CD4-positive, alpha-beta T cell (primary cell): Measurements from ENCODE around the gene FRY. TPM values are rescaled to one million over a fixed set of nuclear protein-coding genes. Genes with fewer than 3 reads are reported as not detected.
A peak's percentile ranks its signal among the peaks of the same experiment; 100 is the strongest.

Experiments used
- ATAC-seq: fragments of 200-7000 bp; cut with Tn5 transposase; one replicate; pipeline ENCODE4 v1.10.0; 2022; ENCODE audit warnings: mild to moderate bottlenecking; ENCODE audit not compliant: poor library complexity
- CTCF ChIA-PET: fragments of 350-600 bp; sonication (Branson Sonifier 250); formaldehyde crosslinking; loops from one replicate; lab custom pipeline; 2021; ENCODE audit warnings: antibody characterized with exemption, inconsistent platforms; lab: Charles Lee
- POLR2A ChIA-PET: fragments of 350-600 bp; sonication (Branson Sonifier 250); formaldehyde crosslinking; loops from one replicate; lab custom pipeline; 2021; ENCODE audit warnings: antibody characterized with exemption, inconsistent platforms; lab: Charles Lee
- DNase-seq, 14 experiments: peaks; one replicate each; pipeline ENCODE4 v3.0.0-alpha.2; 2013 to 2020; ENCODE audit warnings: mixed read lengths in 2 of 14
- H3K27ac ChIP-seq, 2 donors: one replicate each; pipeline versions ENCODE4 v1.5.1 to v1.7.0; 2013; ENCODE audit warnings: low read length in 2 of 2, low read depth in 1 of 2, mild to moderate bottlenecking in 1 of 2
- H3K27me3 ChIP-seq, 2 experiments: 1 replicate in 1 of 2; 2 replicates in 1 of 2; pipeline versions ENCODE4 v1.6.1 to v1.7.0; 2013; ENCODE audit warnings: low read length in 2 of 2, control low read depth in 1 of 2, mild to moderate bottlenecking in 1 of 2, moderate library complexity in 1 of 2; ENCODE audit not compliant: insufficient read depth in 2 of 2, control insufficient read depth in 1 of 2
- H3K36me3 ChIP-seq: one replicate; pipeline ENCODE4 v1.6.1; 2013; ENCODE audit warnings: low read length, control low read depth; ENCODE audit not compliant: insufficient read depth
- H3K4me1 ChIP-seq: one replicate; pipeline ENCODE4 v1.6.1; 2013; ENCODE audit warnings: low read length, control low read depth; ENCODE audit not compliant: insufficient read depth
- H3K4me3 ChIP-seq: one replicate; pipeline ENCODE4 v1.5.1; 2013; ENCODE audit warnings: mild to moderate bottlenecking, low read length, moderate library complexity
- H3K9me3 ChIP-seq, 2 experiments: 1 replicate in 1 of 2; 2 replicates in 1 of 2; pipeline versions ENCODE4 v1.6.1 to v1.7.0; 2013; ENCODE audit warnings: low read length in 2 of 2, mild to moderate bottlenecking in 2 of 2, control low read depth in 1 of 2, moderate library complexity in 1 of 2; ENCODE audit not compliant: control insufficient read depth in 1 of 2, insufficient read depth in 1 of 2
- H3K27ac Mint-ChIP-seq: one replicate; pipeline ENCODE4 v1.8.0; 2020; ENCODE audit warnings: mixed read lengths
- H3K27me3 Mint-ChIP-seq: one replicate; pipeline ENCODE4 v1.8.0; 2021; ENCODE audit warnings: mixed read lengths
- H3K36me3 Mint-ChIP-seq: one replicate; pipeline ENCODE4 v1.8.0; 2021; ENCODE audit warnings: low read depth, mixed read lengths
- H3K4me1 Mint-ChIP-seq: one replicate; pipeline ENCODE4 v1.8.0; 2021; ENCODE audit warnings: low read depth, mixed read lengths
- H3K4me3 Mint-ChIP-seq: one replicate; pipeline ENCODE4 v1.8.0; 2020; ENCODE audit warnings: mild to moderate bottlenecking, mixed read lengths
- H3K9me3 Mint-ChIP-seq: one replicate; pipeline ENCODE4 v1.8.0; 2020; ENCODE audit warnings: mixed read lengths
- CTCF ChIP-seq: fragments of 200-600 bp; IDR thresholded peaks from one replicate; pipeline ENCODE4 v1.8.0; 2022; ENCODE audit warnings: antibody characterized with exemption, mild to moderate bottlenecking
- intact Hi-C, 2 experiments: fragments of 100-400 bp; cut with DNase I in 1 of 2; cut with micrococcal nuclease in 1 of 2; formaldehyde crosslinking; loops; one replicate each; pipeline versions ENCODE4 v1.15.1 to v1.9.0; 2023 to 2025; cut with DNase I, micrococcal nuclease
- total RNA-seq, 174 experiments: library from RNA in 2 of 174; stranded (reverse) in 2 of 174; gene quantifications; one replicate each; pipeline ENCODE4 v1.2.3 and lab custom pipeline; 2021 to 2026

The FRY gene
- total RNA-seq, 2 experiments from 2014 or later, result 13.7 to 18.4 TPM

GRCh38 chr13:32302461-32302860 is 270.9 kb downstream of the FRY start:
- peaks cover 5% of the 10 kb centered on the region for H3K27me3 Mint-ChIP-seq
- ChIA-PET CTCF (interaction anchor here (0.6 kb wide), 1 partner anchor 28 kb away, joined by 3 read pairs; no protein-coding TSS in a partner anchor), POLR2A (no interaction called here)
- H3K4me3 Mint-ChIP-seq, result no peak overlapping the region
- no peak for TF ChIP-seq CTCF
- Histone ChIP-seq H3K27me3 (peaks cover 0 to 3% of the 10 kb centered on the region in 2 experiments), H3K36me3 (no peaks in the 10 kb centered on the region), H3K4me3 (no peak overlapping the region), H3K27ac (no peak overlapping the region), H3K4me1 (no peaks in the 10 kb centered on the region), H3K9me3 (no peaks in the 10 kb centered on the region)
- no peaks in the 10 kb centered on the region for H3K36me3 Mint-ChIP-seq
- no peaks in the 10 kb centered on the region for H3K4me1 Mint-ChIP-seq
- DNase-seq, result no peak
- H3K27ac Mint-ChIP-seq, result no peak overlapping the region
- no peak for ATAC-seq
- intact Hi-C loops, result no loop called here
- H3K9me3 Mint-ChIP-seq, result no peaks in the 10 kb centered on the region

GRCh38 chr13:32305646-32306045 is 274.1 kb downstream of the FRY start:
- no peak overlapping the region for H3K4me3 Mint-ChIP-seq
- Histone ChIP-seq H3K27me3 (no peaks in the 10 kb centered on the region), H3K36me3 (no peaks in the 10 kb centered on the region), H3K27ac (no peak overlapping the region), H3K4me3 (no peak overlapping the region), H3K4me1 (peaks cover 4% of the 10 kb centered on the region), H3K9me3 (no peaks in the 10 kb centered on the region)
- peaks cover 13% of the 10 kb centered on the region for H3K4me1 Mint-ChIP-seq
- ChIA-PET CTCF (no interaction called here), POLR2A (interaction anchor here (1.3 kb wide), 1 partner anchor 9 kb away, joined by 10 read pairs; the partner anchor contains the start of genes BRCA2 and ZAR1L)
- intact Hi-C loops, result loop anchor here in 1 of 2 experiments (2.0 kb wide), 1 partner anchor 395 kb away; no protein-coding TSS in a partner anchor
- no peak for ATAC-seq
- no peaks in the 10 kb centered on the region for H3K9me3 Mint-ChIP-seq
- TF ChIP-seq CTCF, result no peak
- no peak overlapping the region for H3K27ac Mint-ChIP-seq
- no peaks in the 10 kb centered on the region for H3K27me3 Mint-ChIP-seq
- no peak for DNase-seq
- H3K36me3 Mint-ChIP-seq, result no peaks in the 10 kb centered on the region

- no peaks in the 10 kb centered on the region for H3K27me3 ChIP-seq
- Mint-ChIP-seq H3K27ac (no peak overlapping the region), H3K27me3 (no peaks in the 10 kb centered on the region), H3K4me1 (peaks cover 15% of the 10 kb centered on the region), H3K4me3 (peak overlapping the region; percentile 13), H3K9me3 (no peaks in the 10 kb centered on the region), H3K36me3 (no peaks in the 10 kb centered on the region)
- peaks cover 5% of the 10 kb centered on the region for H3K4me1 ChIP-seq
- H3K4me3 ChIP-seq, result peak overlapping the region; percentile 9
- peak; percentile 30 for ATAC-seq
- H3K27ac ChIP-seq, result no peak overlapping the region
- intact Hi-C loops, result loop anchor here (1.0 to 10.0 kb wide), 5 partner anchors 63 to 1505 kb away; partner anchors contain the start of genes HSPH1 (in 1 of the 2) and RFC3 (in 1 of the 2)
- peak in 2 of 14 experiments; percentile 10 to 15 for DNase-seq
- no peak for TF ChIP-seq CTCF
- no peaks in the 10 kb centered on the region for H3K36me3 ChIP-seq
- POLR2A ChIA-PET, result interaction anchor here (1.2 kb wide), 1 partner anchor 400 kb away, joined by 3 read pairs; no protein-coding TSS in a partner anchor
- no peaks in the 10 kb centered on the region for H3K9me3 ChIP-seq
- CTCF ChIA-PET, result no interaction called here
Observed at GRCh38 chr13:32309312-32310133, 277.9 kb downstream of the FRY start.
